ENCODE results near the gene SAXO1. TPM values are rescaled to one million over a fixed set of nuclear protein-coding genes. Genes with fewer than 3 reads are reported as not detected.

The SAXO1 gene
- total RNA-seq, 2 experiments from 2014 or later = 0.07 TPM; not detected in 1

DNA sequence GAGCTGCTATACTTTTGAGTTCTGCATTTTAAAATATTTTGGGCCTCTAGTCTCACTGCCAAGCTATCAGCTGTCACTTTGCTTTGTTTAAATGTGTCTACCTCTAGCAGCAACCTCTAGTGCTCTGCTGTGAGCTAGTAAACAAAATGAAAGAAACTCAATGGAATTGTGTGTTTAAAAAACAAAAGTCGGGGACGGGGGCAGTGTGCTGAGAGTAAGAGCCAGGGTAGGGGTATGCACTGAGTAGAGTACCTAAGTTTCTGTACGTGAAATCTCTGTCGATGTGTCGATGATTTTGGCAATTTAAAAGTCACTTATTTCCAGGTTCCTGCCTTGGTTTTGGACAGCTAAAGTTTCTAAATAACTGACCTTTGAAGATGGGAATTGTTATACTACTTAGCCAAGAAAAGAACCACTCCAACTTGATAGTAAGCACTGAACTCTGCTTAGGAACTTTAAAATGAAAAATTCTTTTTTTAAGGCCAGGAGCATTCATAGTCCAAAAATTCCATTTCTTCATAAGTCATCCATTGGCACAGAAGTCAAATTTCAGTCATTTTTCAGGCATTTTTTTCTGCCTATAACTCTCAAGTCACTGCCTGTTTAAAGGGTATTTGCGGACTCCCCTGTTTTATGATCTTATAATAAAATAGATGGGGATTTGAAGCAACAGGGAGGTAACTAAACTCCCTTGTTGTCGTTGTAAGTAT lies 111.5 kb downstream of the SAXO1 start:
- intact Hi-C loops (cut with micrococcal nuclease) = no loop called here
- H3K4me1 Mint-ChIP-seq (ENCODE audit: low read depth) = no peaks in the 10 kb centered on the region
- POLR2A ChIA-PET = no interaction called here
- no peaks in the 10 kb centered on the region for H3K36me3 Mint-ChIP-seq (ENCODE audit: low read depth)
- H3K27ac Mint-ChIP-seq = no peak overlapping the region
- H3K27me3 Mint-ChIP-seq = peaks cover 2% of the 10 kb centered on the region
- TF ChIP-seq, protein P1, sequence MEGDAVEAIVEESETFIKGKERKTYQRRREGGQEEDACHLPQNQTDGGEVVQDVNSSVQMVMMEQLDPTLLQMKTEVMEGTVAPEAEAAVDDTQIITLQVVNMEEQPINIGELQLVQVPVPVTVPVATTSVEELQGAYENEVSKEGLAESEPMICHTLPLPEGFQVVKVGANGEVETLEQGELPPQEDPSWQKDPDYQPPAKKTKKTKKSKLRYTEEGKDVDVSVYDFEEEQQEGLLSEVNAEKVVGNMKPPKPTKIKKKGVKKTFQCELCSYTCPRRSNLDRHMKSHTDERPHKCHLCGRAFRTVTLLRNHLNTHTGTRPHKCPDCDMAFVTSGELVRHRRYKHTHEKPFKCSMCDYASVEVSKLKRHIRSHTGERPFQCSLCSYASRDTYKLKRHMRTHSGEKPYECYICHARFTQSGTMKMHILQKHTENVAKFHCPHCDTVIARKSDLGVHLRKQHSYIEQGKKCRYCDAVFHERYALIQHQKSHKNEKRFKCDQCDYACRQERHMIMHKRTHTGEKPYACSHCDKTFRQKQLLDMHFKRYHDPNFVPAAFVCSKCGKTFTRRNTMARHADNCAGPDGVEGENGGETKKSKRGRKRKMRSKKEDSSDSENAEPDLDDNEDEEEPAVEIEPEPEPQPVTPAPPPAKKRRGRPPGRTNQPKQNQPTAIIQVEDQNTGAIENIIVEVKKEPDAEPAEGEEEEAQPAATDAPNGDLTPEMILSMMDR (IDR thresholded peaks at IDR 0.05) = no peak
- DNase-seq = no peak
- no peaks in the 10 kb centered on the region for H3K9me3 Mint-ChIP-seq
- ATAC-seq = no peak
- no peak overlapping the region for H3K4me3 Mint-ChIP-seq
- CTCF ChIA-PET = no interaction called here

DNA sequence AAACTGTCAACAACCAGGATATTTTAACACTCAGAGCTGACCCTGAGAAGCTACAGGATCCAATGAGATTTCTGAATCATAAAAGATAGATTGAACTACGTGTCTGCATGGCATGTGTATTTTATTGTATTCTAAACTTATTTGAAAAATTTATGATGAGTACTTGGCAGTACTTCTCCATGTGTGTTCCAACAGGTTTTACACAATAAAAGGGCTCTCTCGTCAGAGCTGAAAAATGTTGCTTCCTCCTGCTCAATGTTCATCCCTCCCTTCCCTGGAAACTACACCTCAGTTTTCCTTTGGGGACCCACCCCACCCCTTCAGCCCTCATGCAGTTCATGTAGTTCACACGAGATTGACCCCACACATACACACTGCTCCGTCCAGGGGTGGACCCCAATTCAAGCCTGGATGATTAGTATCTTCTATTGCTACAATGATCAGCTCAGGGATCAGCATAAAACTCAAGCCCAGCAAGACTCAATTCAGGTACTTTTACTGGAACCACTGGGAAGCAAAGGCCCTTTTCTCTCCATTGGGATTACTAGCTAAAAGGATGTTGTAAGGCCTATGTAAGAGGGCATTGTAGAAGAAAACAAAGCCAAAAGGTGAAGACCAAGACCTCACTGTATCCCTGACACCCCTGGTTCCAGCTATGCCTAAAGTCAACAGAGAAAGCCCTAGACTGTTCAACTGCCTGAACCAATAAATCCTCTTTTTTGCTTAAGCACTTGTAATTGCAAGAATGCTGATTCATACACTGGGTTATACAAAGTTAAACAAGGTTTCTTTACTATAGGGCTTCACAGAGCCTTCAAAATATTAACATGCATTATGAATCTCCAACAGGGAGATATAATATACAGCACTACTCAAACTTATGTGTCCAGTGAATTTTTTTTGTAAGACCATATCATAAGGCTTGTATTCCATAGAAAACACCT lies 112.6 kb downstream of the SAXO1 start:
- intact Hi-C loops (cut with micrococcal nuclease) = no loop called here
- H3K27ac Mint-ChIP-seq = no peak overlapping the region
- CTCF ChIA-PET = interaction anchor here (0.9 kb wide), 1 partner anchor 9 kb away, joined by 3 read pairs; no protein-coding TSS in a partner anchor
- POLR2A ChIA-PET = no interaction called here
- ATAC-seq (no peak), DNase-seq (no peak)
- TF ChIP-seq, protein P1 (IDR thresholded peaks at IDR 0.05) = no peak
- H3K4me1 Mint-ChIP-seq (ENCODE audit: low read depth) = no peaks in the 10 kb centered on the region
- H3K9me3 Mint-ChIP-seq = no peaks in the 10 kb centered on the region
- no peaks in the 10 kb centered on the region for H3K36me3 Mint-ChIP-seq (ENCODE audit: low read depth)
- peaks cover 2% of the 10 kb centered on the region for H3K27me3 Mint-ChIP-seq
- H3K4me3 Mint-ChIP-seq = no peak overlapping the region

DNA sequence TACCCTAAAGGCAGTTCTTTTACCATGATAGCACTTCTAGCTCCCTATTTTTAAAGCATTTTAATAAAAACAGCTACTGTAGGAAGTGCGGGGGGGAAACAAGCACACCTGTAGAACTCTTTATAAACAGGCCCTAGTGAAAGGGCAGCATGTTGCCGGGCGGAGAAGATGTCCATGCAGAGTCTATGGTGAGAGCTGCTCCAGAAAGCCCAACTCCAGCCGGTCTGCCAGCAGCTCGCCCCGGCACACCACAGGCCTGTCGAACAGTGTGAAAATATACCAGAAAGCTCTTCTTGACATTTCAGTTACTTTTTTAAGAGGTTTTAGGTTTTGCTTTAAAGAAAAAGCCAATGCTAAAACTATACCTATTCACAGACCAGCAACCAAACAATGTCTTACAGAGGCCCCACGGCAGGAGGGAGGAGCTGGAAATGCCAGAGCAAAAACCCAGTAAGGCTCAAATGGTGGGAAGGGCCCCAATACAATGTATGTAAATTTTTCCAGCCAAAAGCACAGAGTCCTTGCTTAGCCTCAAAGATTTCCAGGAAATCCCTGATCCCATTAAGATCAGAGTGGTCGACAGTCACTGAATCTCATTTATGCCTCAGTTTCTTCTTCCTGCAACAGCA lies 121.2 kb downstream of the SAXO1 start:
- POLR2A ChIA-PET = no interaction called here

DNA sequence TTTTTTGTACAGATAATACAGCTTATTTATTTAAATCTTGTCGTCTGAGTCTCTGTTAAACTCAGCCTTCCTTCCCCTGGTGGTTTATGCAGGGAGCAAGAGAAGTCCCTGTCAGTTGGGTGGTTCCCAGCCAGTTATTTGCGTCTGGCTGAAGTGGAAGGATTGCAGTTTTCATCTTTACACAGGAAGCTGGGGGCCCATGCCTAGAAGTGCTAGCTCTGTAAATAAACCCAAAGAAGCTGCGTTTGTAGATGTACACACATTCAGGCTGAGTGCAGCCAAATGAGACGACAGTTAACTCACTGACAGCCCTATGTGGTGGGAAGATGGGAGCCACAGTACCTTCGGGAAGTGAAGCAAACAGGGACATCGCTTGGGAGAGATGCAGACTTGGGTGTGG lies 122.1 kb downstream of the SAXO1 start:
- intact Hi-C loops (cut with micrococcal nuclease) = no loop called here
- ATAC-seq (no peak), DNase-seq (no peak)
- H3K4me1 Mint-ChIP-seq (ENCODE audit: low read depth) = no peaks in the 10 kb centered on the region
- ChIA-PET CTCF (no interaction called here), POLR2A (no interaction called here)
- H3K4me3 Mint-ChIP-seq = no peak overlapping the region
- no peak overlapping the region for H3K27ac Mint-ChIP-seq
- H3K9me3 Mint-ChIP-seq = no peaks in the 10 kb centered on the region
- H3K27me3 Mint-ChIP-seq = peaks cover 1% of the 10 kb centered on the region
- TF ChIP-seq, protein P1 (IDR thresholded peaks at IDR 0.05) = no peak
- H3K36me3 Mint-ChIP-seq (ENCODE audit: low read depth) = no peaks in the 10 kb centered on the region

More for the DNA sequence above, 121.2 kb downstream of the SAXO1 start:
- ATAC-seq = no peak
- no peak for DNase-seq
- Mint-ChIP-seq H3K36me3 (ENCODE audit: low read depth) (no peaks in the 10 kb centered on the region), H3K4me3 (no peak overlapping the region), H3K9me3 (no peaks in the 10 kb centered on the region), H3K27ac (no peak overlapping the region), H3K27me3 (peaks cover 1% of the 10 kb centered on the region), H3K4me1 (ENCODE audit: low read depth) (no peaks in the 10 kb centered on the region)
- CTCF ChIA-PET = interaction anchor here (0.9 kb wide), 1 partner anchor 9 kb away, joined by 3 read pairs; no protein-coding TSS in a partner anchor
- intact Hi-C loops (cut with micrococcal nuclease) = no loop called here
- TF ChIP-seq, protein P1 (IDR thresholded peaks at IDR 0.05) = no peak
